ENCODE data around the gene TEX26.

Gene TEX26

GRCh38 chr13:30932481-30933353 lies at the start of gene TEX26:
TEX26 (plus strand) TSS chr13:30932656; CDS start chr13:30932716, 60 bp downstream.
- in situ Hi-C loops (cut with MboI; ENCODE audit: low pct_unique_long_range_greater_than_20kb, low sequenced_read_pairs): no loop called here
- DNase-seq: no peak

- in situ Hi-C loops (cut with MboI; ENCODE audit: low pct_unique_long_range_greater_than_20kb, low sequenced_read_pairs): no loop called here
- no peak for DNase-seq
Measured at GRCh38 chr13:30882996-30883766, 49.3 kb upstream of the TEX26 start.

- in situ Hi-C loops (cut with MboI; ENCODE audit: low pct_unique_long_range_greater_than_20kb, low sequenced_read_pairs): no loop called here
- DNase-seq: no peak
Measured at GRCh38 chr13:30884543-30884942, 47.9 kb upstream of the TEX26 start.

GRCh38 chr13:30889196-30889690 lies 43.2 kb upstream of the TEX26 start:
- in situ Hi-C loops (cut with MboI; ENCODE audit: low pct_unique_long_range_greater_than_20kb, low sequenced_read_pairs): no loop called here
- no peak for DNase-seq

GRCh38 chr13:30892966-30893365 lies 39.5 kb upstream of the TEX26 start:
- in situ Hi-C loops (cut with MboI; ENCODE audit: low pct_unique_long_range_greater_than_20kb, low sequenced_read_pairs): no loop called here
- peak; percentile 41 for DNase-seq

GRCh38 chr13:30895773-30896172 lies 36.7 kb upstream of the TEX26 start:
- in situ Hi-C loops (cut with MboI; ENCODE audit: low pct_unique_long_range_greater_than_20kb, low sequenced_read_pairs): no loop called here
- no peak for DNase-seq

- in situ Hi-C loops (cut with MboI; ENCODE audit: low pct_unique_long_range_greater_than_20kb, low sequenced_read_pairs): no loop called here
- DNase-seq: no peak
Measured at GRCh38 chr13:30898070-30898469, 34.4 kb upstream of the TEX26 start.

- DNase-seq: no peak
- in situ Hi-C loops (cut with MboI; ENCODE audit: low pct_unique_long_range_greater_than_20kb, low sequenced_read_pairs): no loop called here
Measured at GRCh38 chr13:30898678-30899241, 33.7 kb upstream of the TEX26 start.

- DNase-seq: no peak
- in situ Hi-C loops (cut with MboI; ENCODE audit: low pct_unique_long_range_greater_than_20kb, low sequenced_read_pairs): no loop called here
Measured at GRCh38 chr13:30900436-30900835, 32.0 kb upstream of the TEX26 start.

- in situ Hi-C loops (cut with MboI; ENCODE audit: low pct_unique_long_range_greater_than_20kb, low sequenced_read_pairs): no loop called here
- DNase-seq: no peak
Measured at GRCh38 chr13:30900952-30901749, 31.3 kb upstream of the TEX26 start.

- no peak for DNase-seq
- in situ Hi-C loops (cut with MboI; ENCODE audit: low pct_unique_long_range_greater_than_20kb, low sequenced_read_pairs): no loop called here
Measured at GRCh38 chr13:30904043-30904442, 28.4 kb upstream of the TEX26 start.

GRCh38 chr13:30905932-30906383 lies 26.5 kb upstream of the TEX26 start, which contains the start of gene MEDAG:
MEDAG (plus strand) TSS chr13:30906271; CDS start chr13:30906516, 245 bp downstream.
- in situ Hi-C loops (cut with MboI; ENCODE audit: low pct_unique_long_range_greater_than_20kb, low sequenced_read_pairs): no loop called here
- DNase-seq: no peak

GRCh38 chr13:30906411-30907051 lies 25.9 kb upstream of the TEX26 start:
- DNase-seq: no peak
- in situ Hi-C loops (cut with MboI; ENCODE audit: low pct_unique_long_range_greater_than_20kb, low sequenced_read_pairs): no loop called here

- no peak for DNase-seq
- in situ Hi-C loops (cut with MboI; ENCODE audit: low pct_unique_long_range_greater_than_20kb, low sequenced_read_pairs): no loop called here
Measured at GRCh38 chr13:30907121-30907861, 25.2 kb upstream of the TEX26 start.

GRCh38 chr13:30908416-30908980 lies 24.0 kb upstream of the TEX26 start:
- DNase-seq: no peak
- in situ Hi-C loops (cut with MboI; ENCODE audit: low pct_unique_long_range_greater_than_20kb, low sequenced_read_pairs): no loop called here

- no peak for DNase-seq
- in situ Hi-C loops (cut with MboI; ENCODE audit: low pct_unique_long_range_greater_than_20kb, low sequenced_read_pairs): no loop called here
Measured at GRCh38 chr13:30910676-30911075, 21.8 kb upstream of the TEX26 start.

GRCh38 chr13:30915691-30916541 lies 16.5 kb upstream of the TEX26 start:
- in situ Hi-C loops (cut with MboI; ENCODE audit: low pct_unique_long_range_greater_than_20kb, low sequenced_read_pairs): no loop called here
- DNase-seq: peak; percentile 68

All from KBM-7 (cell line).